ENCODE data around the gene SWT1.

The SWT1 gene

DNA sequence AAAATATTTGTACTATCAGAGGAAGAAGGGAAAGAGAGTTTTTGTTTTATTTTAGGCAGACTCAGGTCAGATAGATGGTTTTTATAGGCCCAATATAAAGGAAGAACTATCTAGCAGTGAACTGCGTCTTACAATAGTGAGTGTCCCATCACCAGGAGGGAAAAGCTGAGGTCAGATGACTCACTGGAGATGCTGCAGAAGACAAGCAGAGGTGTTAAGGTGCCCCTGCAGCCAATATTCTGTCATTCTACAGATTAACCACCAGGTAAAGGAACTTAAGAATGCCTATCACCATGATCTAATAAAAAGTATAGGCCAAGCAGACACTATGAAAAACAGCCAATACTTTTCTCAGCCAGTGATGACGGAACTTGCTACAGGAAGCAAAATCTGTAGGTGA, 130.5 kb downstream of the SWT1 start:
- DNase-seq (ENCODE audit: low read depth, low spot score), result no peak

DNA sequence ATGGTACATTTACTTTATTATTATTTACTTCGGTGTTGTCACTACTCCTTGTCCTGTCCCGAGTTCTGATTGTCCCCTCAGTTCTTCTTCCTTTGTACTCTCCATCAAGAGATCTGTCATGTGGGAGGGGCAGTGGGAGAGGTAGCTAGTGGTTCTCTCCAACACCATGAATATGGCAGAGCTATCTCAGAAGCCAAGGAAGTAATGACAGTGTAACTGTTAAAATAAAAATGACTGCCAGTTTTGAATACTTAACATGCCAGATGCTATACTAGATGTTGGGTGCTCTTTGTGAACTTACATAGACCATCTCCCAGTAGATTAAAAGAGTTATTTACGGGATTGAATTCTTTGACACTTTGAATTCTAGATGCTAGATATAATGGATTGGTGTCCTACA, 131.5 kb downstream of the SWT1 start:
- DNase-seq (ENCODE audit: low read depth, low spot score), result no peak

- no peak for DNase-seq (ENCODE audit: low read depth, low spot score)
These were observed 132.9 kb downstream of the SWT1 start for GRCh38 chr1:185289880-185290279.

DNA sequence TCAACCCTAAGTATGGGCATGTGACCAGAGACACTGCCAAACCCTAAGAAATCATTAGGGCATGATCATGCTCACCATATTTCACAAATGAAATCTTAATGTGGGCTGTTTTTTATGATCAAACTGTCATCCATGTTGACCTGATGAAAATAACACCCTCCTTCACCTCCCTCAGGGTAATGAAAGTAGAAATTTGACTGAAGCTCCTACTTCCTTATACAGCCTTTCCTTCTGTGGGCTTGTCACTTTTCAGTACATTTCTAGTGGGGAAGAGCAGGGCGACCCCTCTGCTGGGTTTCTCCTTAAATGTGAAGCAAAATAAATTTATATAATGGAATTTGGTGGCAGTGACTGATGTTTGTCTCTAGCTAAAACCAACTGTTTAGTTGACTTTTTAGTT, 134.2 kb downstream of the SWT1 start:
- DNase-seq (ENCODE audit: low read depth, low spot score), result no peak

GRCh38 chr1:185291652-185292051, 134.7 kb downstream of the SWT1 start:
- DNase-seq (ENCODE audit: low read depth, low spot score), result no peak

GRCh38 chr1:185292237-185292636, 135.3 kb downstream of the SWT1 start:
- DNase-seq (ENCODE audit: low read depth, low spot score), result no peak

GRCh38 chr1:185293967-185294542, 137.1 kb downstream of the SWT1 start:
- no peak for DNase-seq (ENCODE audit: low read depth, low spot score)

- no peak for DNase-seq (ENCODE audit: low read depth, low spot score)
These were observed 138.1 kb downstream of the SWT1 start for GRCh38 chr1:185295091-185295490.

GRCh38 chr1:185297982-185298381, 141.0 kb downstream of the SWT1 start:
- no peak for DNase-seq (ENCODE audit: low read depth, low spot score)

GRCh38 chr1:185300152-185300551, 143.2 kb downstream of the SWT1 start:
- DNase-seq (ENCODE audit: low read depth, low spot score), result no peak

GRCh38 chr1:185305419-185305818, 148.5 kb downstream of the SWT1 start:
- no peak for DNase-seq (ENCODE audit: low read depth, low spot score)

- DNase-seq (ENCODE audit: low read depth, low spot score), result no peak
These were observed 151.2 kb downstream of the SWT1 start for GRCh38 chr1:185308126-185308525.

DNA sequence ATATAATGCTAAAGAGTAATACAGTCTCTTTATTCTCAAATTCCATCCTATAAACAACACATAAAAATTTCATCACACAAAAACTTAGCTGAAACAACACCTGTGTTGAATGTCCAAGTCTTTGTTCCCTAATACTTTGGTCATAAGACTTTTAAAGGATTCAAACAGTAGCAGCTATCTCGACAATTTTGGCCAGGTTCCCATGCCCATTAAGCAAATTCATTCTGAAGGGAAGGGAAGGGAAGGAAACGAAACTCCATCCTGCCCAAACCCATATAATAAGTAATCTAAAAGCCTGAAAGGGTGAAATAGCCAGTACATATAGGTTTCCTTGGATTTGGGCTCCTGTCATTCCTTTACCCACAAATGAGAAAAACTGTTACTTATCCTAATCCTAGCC, 152.6 kb downstream of the SWT1 start:
- DNase-seq (ENCODE audit: low read depth, low spot score), result no peak

DNA sequence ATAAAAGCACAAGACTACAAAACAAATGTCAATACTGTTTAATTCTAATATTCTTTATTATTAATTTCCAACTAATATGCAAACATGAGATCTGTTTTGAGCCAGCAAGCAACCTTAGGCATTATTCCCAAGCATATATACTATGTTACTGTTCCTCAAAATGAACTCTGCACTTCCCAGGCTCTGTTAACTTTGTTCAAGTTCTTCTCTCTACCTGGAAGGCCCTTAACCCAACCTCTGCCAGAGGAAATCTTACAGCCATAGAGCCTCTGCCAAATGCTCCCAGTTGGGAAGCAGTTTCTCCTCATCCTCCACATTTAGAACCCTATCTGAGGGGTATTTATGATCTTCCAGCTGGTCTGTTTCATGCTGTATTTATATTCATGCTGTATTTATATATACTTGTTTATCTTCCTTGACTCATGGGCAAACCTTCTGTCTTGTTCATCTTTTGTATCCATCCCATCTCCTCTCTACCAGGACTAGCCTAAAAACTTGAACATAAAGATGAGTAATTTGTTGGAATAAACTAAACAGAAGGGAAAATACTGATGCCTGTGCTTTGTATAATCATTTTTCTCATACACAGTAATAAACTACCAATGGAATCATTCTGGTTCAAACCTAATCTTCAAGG, 154.7 kb downstream of the SWT1 start:
- no peak for DNase-seq (ENCODE audit: low read depth, low spot score)

DNA sequence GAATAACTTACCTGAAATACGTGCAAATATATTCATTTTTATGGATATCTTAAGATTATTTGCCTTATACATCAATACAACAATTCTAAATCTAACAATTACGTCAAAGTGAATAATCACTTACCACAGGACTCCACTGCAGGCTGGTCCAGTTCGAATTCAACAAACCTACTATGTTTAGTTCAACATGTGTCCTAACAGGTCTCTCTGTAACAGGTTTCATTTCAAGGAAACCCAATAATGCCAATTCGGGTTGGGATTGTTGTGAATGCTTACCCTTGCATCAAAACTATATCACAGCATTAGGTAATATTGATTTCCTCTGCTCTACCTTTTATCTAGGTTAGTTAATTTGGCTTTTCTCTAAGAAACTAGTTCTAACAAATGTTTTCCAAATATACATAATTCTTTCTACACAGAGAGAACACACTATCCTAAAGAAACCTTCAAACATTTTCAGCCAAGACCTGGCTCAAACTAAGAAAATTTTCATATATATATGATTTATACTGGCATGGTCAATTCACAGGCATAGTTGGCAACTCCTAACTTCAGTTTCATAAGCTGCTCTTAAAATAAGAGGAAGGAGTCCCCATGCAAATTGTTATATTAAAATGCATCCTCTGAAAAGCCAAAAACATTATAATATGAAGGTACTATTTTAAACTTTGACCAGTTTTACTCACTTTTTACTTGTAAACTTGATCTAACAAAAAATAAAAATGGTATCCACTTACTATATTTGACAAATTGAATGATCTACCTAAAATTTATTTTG, 155.6 kb downstream of the SWT1 start:
- no peak for DNase-seq (ENCODE audit: low read depth, low spot score)

GRCh38 chr1:185314411-185314810, 157.4 kb downstream of the SWT1 start:
- DNase-seq (ENCODE audit: low read depth, low spot score), result no peak

- DNase-seq (ENCODE audit: low read depth, low spot score), result no peak
These were observed 158.6 kb downstream of the SWT1 start for GRCh38 chr1:185315445-185316071.

GRCh38 chr1:185316163-185317033, 159.4 kb downstream of the SWT1 start:
- no peak for DNase-seq (ENCODE audit: low read depth, low spot score)

- peak; percentile 81 for DNase-seq (ENCODE audit: low read depth, low spot score)
These were observed 160.3 kb downstream of the SWT1 start, which contains the start of gene IVNS1ABP for GRCh38 chr1:185317034-185317885. Gene IVNS1ABP (minus strand): TSS chr1:185317243. CDS start chr1:185309493, 7,750 bp downstream.

DNA sequence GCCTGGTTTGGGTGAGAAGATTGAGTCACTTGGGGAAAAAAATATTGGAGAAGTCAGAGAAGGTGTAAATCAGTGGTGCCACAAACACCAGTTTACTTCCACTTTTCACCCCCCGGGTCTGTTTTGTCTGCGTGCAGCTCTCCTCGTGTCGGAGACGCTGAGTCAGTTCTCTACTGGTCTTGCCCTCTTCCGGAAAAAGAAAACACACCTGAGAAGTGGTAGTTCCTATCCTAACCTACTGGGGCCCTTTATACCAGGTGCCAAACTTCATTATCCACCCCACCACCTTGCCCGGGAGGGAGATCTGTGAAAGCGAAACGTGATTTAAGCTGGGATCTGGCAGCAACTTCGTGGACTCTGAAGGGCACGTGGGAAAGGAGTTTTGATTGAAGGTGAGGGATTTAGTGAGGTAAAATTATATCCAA, 160.9 kb downstream of the SWT1 start:
- DNase-seq (ENCODE audit: low read depth, low spot score), result no peak

Measured in iPS DF 19.7 (cell line).